ENCODE measurements around the gene MGA. TPM values are rescaled to one million over a fixed set of nuclear protein-coding genes. Genes with fewer than 3 reads are reported as not detected.

The MGA gene
- total RNA-seq, 4 donors from 2014 or later, result 25.3 to 39.4 (median 31.5) TPM

DNA sequence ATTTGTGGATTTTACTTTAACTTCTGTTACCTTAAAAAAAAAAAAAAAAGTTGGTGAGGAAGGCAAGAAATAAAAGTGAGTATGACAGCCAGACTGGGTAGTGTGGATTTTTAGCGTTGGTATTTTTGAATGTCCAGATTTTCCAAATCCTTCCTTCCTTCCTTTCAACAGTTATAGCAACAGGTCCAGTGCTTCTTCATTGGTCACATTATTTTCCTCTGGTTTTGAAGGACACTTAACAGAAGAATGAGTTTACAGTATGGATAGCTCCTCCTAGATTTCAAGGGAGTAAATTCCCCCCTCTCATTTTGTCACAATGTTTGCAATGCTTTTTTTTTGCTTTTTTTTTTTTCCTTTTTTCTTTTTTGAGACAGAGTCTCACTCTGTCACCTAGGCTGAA, 120.5 kb downstream of the MGA start:
- H3K36me3 ChIP-seq, result peaks cover 0 to 3% (median 0%) of the 10 kb centered on the region in 4 donors
- H3K9me3 ChIP-seq, result no peaks in the 10 kb centered on the region
- no peak overlapping the region for H3K4me3 ChIP-seq
- WGBS, result 39% methylated on average over 1 of the region's 1 CpG
- peaks cover 37 to 69% (median 60%) of the 10 kb centered on the region in 4 donors for H3K4me1 ChIP-seq
- no peaks in the 10 kb centered on the region for H3K27me3 ChIP-seq
- H3K27ac ChIP-seq (replicated peaks in 1 of 4), result peak overlapping the region; percentile 54 to 95 (median 82)
- intact Hi-C loops (cut with DNase I), result no loop called here
- TF ChIP-seq, protein P1, sequence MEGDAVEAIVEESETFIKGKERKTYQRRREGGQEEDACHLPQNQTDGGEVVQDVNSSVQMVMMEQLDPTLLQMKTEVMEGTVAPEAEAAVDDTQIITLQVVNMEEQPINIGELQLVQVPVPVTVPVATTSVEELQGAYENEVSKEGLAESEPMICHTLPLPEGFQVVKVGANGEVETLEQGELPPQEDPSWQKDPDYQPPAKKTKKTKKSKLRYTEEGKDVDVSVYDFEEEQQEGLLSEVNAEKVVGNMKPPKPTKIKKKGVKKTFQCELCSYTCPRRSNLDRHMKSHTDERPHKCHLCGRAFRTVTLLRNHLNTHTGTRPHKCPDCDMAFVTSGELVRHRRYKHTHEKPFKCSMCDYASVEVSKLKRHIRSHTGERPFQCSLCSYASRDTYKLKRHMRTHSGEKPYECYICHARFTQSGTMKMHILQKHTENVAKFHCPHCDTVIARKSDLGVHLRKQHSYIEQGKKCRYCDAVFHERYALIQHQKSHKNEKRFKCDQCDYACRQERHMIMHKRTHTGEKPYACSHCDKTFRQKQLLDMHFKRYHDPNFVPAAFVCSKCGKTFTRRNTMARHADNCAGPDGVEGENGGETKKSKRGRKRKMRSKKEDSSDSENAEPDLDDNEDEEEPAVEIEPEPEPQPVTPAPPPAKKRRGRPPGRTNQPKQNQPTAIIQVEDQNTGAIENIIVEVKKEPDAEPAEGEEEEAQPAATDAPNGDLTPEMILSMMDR (IDR thresholded peaks at IDR 0.05), result no peak
- TF ChIP-seq EP300 (IDR thresholded peaks at IDR 0.05) (no peak), POLR2AphosphoS5 (IDR thresholded peaks at IDR 0.05) (no peak), POLR2A (IDR thresholded peaks at IDR 0.05; ENCODE audit: low read depth) (no peak)
- DNase-seq (ENCODE audit: extremely low spot score), result no peak

DNA sequence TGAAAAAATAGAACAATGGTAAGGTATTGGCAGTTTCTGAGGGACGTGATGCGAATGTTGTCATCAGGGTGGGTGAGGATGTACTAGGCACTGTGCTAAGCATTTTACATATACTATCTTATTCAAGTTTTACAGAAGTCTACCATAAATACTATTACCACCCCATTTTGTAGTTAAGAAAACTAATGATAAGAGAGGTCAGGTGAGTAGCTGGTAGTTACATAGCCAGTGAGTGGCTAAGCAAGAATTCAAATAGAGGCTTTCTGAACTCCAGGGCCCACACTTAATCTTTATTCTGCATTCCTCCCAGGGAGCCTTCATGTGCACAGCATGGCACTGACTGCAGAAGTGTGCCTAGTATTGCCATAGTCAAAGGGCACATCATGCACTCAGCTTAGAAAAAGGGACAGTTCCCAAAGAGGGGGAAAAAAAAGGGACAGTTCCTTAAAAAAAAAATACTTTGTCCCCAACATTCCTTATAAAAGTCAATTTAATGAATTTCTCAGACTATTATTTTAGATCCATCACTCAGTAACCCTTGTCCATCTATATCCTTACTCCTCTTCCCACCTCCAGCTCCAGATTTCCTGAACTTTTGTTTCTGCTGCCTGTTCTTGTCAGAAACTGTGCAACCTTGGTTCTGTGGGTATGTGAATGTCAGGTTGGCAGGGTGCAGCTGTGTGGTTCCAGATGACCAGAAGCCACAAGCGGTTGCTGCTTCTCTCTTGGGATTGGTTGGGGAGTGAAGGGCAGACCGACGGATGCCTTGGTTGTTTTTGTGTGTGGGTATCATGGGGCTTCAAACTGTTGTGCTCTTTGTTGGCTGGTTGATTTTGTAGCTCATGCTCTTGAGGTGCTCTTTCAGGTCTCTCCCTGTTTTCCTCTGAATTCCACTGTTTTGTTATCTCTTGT, 122.4 kb downstream of the MGA start:
- H3K27me3 ChIP-seq, result no peaks in the 10 kb centered on the region
- no peak overlapping the region for H3K27ac ChIP-seq (replicated peaks in 1 of 4)
- H3K4me1 ChIP-seq, result peaks cover 21 to 54% (median 41%) of the 10 kb centered on the region in 4 donors
- intact Hi-C loops (cut with DNase I), result no loop called here
- over 99% methylated on average over 5 of the region's 5 CpGs for WGBS
- no peak overlapping the region for H3K4me3 ChIP-seq
- H3K9me3 ChIP-seq, result no peaks in the 10 kb centered on the region
- DNase-seq (ENCODE audit: extremely low spot score), result no peak
- peaks cover 0 to 3% (median 0%) of the 10 kb centered on the region in 4 donors for H3K36me3 ChIP-seq
- TF ChIP-seq POLR2AphosphoS5 (IDR thresholded peaks at IDR 0.05), result no peak
- no peak for TF ChIP-seq POLR2A (IDR thresholded peaks at IDR 0.05; ENCODE audit: low read depth)
- TF ChIP-seq, protein P1 (IDR thresholded peaks at IDR 0.05), result no peak
- no peak for TF ChIP-seq EP300 (IDR thresholded peaks at IDR 0.05)

DNA sequence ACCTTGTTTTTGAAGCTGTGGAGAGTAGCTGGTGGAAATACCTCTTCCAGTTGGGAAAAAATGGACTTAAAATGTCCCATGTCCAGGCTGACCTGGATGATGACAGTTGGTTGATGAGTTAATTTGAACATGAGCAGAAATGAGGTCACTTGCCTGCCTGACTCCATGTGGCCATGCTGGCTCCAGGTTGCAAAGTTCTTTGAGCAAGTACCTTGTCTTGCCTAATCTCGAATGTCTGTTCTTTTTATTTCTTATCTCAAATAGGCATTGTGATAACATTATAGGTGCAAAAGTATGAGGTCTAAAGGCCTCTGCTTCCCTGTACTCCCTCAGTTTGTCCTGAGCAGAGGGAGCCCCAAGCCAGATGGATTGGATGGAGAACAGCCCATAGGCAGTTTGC, 123.1 kb downstream of the MGA start:
- Histone ChIP-seq H3K4me1 (peaks cover 21 to 54% (median 41%) of the 10 kb centered on the region in 4 donors), H3K27ac (replicated peaks in 1 of 4) (no peak overlapping the region), H3K27me3 (no peaks in the 10 kb centered on the region), H3K9me3 (no peaks in the 10 kb centered on the region), H3K36me3 (peaks cover 0 to 3% (median 0%) of the 10 kb centered on the region in 4 donors), H3K4me3 (no peak overlapping the region)
- intact Hi-C loops (cut with DNase I), result no loop called here
- DNase-seq (ENCODE audit: extremely low spot score), result no peak
- no peak for TF ChIP-seq POLR2AphosphoS5 (IDR thresholded peaks at IDR 0.05)
- no peak for TF ChIP-seq EP300 (IDR thresholded peaks at IDR 0.05)
- TF ChIP-seq, protein P1 (IDR thresholded peaks at IDR 0.05), result no peak
- TF ChIP-seq POLR2A (IDR thresholded peaks at IDR 0.05; ENCODE audit: low read depth), result no peak
- 83% methylated on average over 1 of the region's 1 CpG for WGBS

DNA sequence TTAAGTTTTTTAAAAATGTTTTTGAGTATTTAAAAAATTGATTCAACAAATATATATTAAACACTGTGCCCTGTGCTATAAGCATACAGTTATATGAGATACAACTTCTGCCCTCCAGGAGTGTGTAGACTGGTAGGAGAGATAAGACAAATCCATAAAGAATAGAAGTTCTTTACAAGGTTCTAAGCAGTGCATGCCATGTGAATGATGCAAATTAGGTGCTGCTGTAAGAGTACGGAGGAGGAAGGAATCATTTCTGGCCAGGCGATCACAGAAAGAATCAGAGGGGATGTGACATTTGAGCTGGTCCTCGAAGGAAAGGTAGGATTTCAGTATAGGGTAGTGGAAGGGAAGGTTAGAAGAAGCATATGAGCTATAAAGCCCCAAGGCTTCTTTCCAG, 128.1 kb downstream of the MGA start:
- no peaks in the 10 kb centered on the region for H3K9me3 ChIP-seq
- no peak overlapping the region for H3K4me3 ChIP-seq
- no peaks in the 10 kb centered on the region for H3K36me3 ChIP-seq
- WGBS, result 69% methylated on average over 3 of the region's 3 CpGs
- peaks cover 42 to 63% (median 55%) of the 10 kb centered on the region in 4 donors for H3K4me1 ChIP-seq
- TF ChIP-seq, protein P1 (IDR thresholded peaks at IDR 0.05), result no peak
- TF ChIP-seq POLR2A (IDR thresholded peaks at IDR 0.05; ENCODE audit: low read depth), result no peak
- H3K27ac ChIP-seq (replicated peaks in 1 of 4), result no peak overlapping the region
- intact Hi-C loops (cut with DNase I), result no loop called here
- no peaks in the 10 kb centered on the region for H3K27me3 ChIP-seq
- DNase-seq (ENCODE audit: extremely low spot score), result no peak

Data from esophagus muscularis mucosa (tissue), 4 donors.